KBM-7 (cell line): ENCODE data around the gene LETM1.

Source experiments
- DNase-seq: peaks from one replicate; pipeline ENCODE4 v3.0.0-alpha.2; 2015
- in situ Hi-C: fragments of 300-500 bp; cut with MboI; formaldehyde crosslinking; loops from 2 replicates; pipeline ENCODE4 v1.14.3; 2020; ENCODE audit warnings: low sequenced_read_pairs, low pct_unique_long_range_greater_than_20kb, mixed read lengths

LETM1 gene

DNA sequence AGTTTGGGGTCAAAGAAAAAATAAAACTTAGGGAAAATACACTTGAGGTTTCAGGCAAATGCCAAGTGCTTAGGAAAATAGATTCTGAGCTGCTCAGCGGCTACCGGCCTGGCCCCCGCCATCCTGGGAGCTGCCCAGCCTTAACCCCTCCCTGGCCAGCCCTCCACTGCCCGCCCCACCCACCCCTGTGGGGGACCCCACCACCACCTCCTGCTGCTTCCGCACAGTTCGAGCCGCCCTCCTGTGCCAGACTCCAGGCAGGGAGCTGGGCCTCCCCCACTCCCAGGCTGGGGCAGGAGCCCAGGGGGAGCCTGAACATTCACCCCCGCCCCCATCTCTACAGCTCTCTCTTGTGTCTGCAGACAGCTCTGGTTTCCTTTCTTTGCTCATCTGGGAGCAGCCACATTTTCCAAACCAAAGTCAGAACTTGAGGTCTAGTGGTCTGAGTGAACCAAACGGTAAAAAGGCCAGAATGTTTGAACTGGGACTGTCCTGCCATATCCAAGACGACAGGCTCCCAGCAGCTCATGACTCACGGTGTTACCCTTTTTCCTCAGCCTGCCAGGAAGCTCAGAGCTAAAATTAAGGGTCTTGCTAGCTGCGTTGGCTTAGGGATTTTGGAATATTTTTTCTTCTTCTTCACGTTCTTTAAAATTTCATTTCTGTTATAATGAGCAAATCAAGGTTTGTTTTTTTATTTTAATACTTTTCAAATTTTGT lies 67.5 kb downstream of the LETM1 start:
- in situ Hi-C loops: no loop called here
- DNase-seq: no peak

DNA sequence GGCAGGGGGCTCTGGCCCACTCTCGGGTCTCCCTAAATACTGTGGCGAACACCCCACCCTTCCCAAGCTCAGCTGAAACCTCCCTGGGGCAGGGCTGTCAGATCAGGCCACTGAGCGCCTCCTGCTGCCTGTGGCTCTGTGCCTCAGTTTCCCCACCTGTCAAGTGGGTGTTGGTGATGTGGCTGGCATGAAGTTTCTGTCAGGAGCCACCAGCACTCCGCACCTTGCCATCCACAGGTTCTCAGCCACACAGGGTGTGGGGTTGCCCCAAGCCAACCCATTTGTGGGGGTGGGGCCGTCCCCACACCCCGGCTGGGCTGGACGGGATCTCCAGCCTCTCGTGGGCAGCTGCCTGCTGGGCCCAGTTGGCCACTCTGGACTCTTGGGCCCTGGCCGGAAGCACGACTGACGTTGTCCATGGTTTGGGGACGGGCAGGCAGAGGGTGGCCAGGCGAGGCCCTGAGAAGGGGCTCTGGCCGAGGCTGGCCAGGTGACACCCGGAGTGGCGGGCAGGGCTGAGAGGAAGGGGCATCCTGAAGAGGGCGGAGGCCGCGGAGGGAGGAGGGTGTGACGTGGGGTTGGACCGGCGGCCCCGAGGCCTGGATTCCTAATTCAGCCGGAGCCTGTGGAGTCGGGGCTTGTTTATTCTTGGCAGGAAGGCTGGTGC lies 68.4 kb downstream of the LETM1 start:
- no peak for DNase-seq
- in situ Hi-C loops: no loop called here

DNA sequence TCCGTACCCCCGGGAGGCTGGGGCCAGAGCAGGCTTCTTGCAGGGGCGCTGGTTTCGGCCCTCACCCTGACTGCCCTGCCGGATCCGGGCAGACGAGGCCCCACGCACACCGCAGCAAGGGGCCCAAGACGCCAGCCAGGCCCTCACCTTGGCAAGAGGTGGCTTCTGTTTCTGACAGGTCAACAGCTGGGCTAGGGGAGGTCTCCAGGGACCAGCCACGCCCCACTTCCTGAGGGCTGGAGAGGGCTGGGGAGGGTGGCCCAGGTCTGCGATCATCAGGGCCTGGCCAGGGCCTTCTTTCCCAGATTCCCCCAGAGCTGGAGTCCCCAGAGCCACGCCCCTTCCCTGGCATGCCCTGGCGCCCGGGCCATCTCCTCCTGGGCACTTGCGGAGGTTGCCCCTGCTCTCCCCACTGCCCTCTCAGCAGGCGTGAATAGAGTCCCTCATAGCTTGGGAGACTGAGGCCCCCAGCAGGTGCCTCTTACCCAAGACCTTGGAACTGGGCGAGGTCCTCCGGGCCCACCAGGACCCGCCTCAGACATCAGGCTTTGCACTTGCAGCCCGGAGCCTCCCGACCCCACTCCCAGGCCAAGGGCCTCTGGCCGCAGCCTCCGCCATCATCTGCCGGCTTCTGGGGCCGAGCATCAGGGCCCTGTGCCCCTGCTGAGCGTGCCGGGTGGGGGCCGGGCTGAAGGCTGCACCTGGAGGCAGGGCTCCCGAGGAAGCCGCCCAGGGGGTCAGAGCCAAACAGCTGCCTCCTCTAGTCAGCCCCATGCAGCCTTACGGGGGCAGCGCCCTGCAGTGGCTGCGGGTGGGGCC lies 69.2 kb downstream of the LETM1 start:
- no peak for DNase-seq
- in situ Hi-C loops: no loop called here

DNA sequence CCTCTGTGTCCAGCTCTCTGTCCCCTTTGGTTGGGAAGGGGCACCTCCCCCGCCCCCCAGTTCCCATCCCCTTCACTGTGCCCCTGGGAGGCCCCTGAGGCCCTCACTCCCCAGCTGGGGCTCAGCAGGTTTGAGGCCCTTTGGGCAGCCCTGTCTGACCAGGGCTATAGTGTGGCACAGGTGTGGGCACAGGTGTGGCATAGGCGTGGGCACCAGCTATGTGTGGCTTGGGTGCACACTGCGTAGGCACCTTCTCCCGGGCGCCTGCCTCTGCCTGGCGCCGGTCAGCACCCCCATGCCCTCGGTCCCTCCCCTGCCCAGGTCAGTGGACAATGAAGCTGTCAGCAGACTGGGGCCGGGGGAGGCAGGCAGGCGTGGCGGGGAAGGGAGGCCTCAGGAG lies 70.4 kb downstream of the LETM1 start:
- DNase-seq: no peak

DNA sequence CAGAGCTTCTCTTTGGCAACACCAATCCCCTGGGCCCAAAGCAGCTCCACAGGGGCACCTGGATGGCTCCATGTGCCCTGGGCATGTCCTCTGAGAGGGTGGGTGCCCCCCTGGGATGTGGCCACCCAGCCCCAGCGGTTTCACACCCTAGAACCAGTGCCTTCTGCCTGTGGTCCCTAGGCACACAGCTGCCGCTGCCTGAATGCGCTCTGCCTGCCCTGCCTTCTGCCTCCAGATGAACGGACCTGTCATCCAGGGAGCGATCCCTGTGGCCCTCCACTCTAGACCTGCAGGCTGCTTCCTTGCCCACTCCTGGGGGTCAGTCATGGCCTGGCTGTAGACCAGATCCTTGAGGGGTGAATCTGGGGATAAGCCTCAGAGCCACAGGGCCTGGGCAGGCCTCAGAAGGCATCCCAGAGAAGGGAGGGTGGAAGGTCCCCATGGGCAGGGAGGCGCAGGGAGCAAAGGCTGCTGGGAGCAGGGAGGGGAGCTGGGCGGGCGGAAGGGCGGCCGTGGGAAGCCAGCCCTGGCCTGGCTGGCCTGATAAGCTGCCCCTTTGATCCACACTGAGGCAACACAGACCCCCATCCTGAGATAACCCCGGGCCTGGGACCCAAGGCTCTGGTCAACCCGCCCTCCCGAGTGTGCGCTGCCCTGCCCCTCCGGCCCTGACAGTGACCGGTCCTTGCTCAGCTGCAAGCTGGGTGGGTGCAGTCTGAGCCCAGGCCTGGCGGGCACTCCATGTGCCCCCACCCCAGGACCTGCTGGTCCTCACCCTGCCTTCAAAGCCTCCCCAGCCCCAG lies 71.0 kb downstream of the LETM1 start:
- in situ Hi-C loops: no loop called here
- DNase-seq: no peak

More for the DNA sequence above, 70.4 kb downstream of the LETM1 start:
- in situ Hi-C loops: no loop called here

DNA sequence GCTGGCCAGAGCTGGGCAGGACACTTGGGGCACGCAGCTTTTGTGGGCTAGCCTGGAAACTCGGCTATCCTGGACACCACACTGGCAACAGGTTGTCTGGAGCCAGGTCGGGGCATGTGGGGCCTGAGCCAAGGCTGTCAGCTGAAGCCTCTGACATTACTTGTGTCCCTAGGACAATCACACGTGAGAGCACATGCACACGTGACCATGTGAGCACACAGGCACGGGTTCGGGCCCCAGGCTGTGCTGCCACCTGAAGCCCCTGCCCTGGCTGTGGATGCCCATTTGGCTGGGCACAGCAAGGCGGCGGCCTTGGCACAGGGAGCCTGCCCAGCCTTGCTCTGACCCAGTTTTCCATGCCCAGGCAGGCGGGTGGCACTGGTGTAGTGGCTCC lies 71.6 kb downstream of the LETM1 start:
- no peak for DNase-seq
- in situ Hi-C loops: no loop called here

DNA sequence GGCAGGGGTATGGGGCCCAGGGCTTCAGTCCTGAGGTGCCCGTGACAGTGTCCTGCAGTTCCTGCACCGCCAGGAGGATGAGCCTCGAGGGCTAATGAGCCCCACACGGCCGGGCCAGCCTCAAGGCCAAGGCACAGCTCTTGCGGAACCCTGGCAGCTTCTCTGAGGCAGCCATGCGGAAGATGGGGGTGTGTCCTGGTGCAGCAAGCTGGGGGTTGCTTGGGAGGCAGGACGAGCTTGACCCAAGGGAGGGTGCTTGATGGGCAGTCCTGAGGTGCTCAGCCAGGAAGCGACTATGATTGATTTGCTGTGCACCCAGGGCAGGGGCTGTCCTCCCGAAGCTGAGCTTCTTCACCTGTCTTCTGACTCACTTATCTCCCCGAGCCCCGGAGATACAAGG lies 72.0 kb downstream of the LETM1 start:
- no peak for DNase-seq
- in situ Hi-C loops: no loop called here

DNA sequence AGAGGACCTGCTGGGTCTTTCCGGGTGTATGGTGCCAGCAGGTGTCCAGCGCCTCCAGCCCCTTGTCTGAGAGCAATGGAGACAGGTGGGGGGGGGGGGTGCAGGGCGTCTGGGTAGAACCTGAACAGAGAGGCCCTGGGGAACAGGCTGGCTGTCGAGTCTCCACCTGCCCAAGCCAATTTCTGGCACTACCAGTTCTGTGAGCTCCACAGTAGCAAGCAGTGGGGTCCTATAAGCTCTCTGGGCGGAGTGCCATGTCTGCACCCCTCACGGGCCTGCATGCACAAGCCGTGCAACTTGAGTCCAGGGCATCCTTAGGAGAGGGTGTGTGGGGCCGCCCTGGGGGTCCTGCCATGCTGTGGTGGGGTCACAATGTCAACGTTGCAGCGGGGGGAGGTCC lies 72.9 kb downstream of the LETM1 start:
- no peak for DNase-seq
- in situ Hi-C loops: no loop called here

DNA sequence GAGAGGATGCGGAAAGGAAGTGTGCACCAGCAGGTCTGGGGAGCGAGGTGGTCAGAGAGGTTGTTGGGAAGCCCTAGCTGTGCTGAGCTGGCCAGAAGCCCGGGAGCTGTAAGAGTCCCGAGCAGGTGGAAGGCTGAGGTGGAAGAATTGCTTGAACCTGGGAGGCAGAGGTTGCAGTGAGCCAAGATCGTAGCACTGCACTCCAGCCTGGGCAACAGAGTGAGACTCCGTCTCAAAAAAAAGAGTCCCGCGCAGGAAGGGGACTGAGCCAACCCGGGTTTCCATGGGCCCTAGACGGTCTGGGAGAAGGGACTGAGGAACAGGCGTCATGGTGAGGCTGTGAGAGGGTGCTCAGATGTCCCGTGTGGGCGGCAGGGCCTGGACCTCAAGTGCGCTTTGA lies 75.5 kb downstream of the LETM1 start:
- in situ Hi-C loops: no loop called here
- no peak for DNase-seq

DNA sequence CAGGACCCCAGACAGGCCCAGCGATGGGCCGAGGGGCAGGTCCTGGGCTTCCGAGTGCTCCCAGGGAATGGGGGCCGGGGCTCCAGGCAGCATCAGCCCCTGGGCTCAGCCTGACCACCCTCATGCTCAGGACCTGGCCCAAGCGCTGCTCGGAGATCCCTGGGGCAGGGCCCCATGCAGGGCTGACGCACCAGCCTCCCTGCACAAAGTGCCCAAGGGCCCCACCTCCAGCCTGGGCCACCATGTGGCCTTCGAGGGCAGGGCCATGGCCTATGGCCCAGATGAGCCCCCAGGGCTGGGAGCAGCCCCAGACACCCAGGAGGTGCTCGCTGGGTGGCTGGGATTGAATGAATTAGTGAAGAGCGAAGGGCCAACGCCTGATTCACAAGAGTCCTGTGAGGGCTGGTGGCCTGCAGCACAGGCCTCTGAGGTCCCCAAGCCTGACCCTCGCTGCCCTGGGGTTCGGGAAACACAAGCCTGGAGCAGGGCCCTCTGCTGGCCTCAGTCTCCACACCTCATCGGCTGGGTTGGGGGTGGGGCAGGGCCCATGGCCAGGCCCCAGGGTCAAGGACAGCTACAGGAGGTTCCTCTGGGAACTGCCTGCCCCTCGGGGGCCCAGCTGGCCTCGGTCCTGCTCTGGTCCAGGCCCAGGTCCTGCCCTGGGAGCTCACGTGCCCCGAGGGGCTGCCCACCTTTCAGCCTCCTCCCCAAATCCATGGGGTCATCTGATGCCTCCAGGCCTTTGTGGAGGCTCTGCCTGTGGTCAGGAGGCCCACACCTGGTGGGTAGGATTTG lies 76.2 kb downstream of the LETM1 start:
- no peak for DNase-seq
- in situ Hi-C loops: no loop called here

DNA sequence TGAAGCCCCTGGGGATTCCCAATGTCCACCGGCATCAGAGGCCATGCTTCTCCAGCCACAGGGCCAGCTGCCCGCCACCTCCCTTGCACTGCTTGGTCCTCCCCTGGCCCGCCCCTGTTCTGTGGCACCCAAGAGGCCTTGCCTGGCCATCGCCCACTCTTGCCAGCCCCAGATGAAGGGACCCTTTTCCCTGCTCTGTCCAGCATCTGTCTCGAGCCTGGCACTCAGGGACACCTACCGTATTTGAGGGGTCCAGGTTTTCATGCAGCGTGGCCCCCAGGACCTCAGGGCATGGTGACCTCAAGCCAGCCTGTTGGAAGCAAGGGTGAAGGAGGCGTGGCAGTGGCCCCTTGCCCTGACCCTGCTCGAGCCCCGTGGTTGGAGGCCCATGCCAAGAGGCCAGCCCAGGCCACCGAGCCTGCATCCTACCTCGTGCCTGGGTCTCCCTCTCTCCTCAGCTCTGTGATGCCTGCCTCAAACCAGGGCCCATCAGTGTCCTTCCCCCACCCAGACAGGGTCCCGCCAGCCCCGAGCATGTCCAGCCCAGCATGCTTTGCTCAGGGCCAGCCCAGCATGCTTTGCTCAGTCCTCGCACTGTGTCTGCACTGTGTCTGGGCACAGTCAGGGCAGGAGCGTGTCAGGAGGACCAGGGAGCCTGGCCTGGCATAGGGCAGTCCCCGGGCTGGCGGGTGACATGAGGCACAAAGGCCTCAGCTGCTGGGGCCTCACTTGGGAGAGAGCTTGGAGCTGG lies 77.1 kb downstream of the LETM1 start:
- DNase-seq: no peak
- in situ Hi-C loops: no loop called here

DNA sequence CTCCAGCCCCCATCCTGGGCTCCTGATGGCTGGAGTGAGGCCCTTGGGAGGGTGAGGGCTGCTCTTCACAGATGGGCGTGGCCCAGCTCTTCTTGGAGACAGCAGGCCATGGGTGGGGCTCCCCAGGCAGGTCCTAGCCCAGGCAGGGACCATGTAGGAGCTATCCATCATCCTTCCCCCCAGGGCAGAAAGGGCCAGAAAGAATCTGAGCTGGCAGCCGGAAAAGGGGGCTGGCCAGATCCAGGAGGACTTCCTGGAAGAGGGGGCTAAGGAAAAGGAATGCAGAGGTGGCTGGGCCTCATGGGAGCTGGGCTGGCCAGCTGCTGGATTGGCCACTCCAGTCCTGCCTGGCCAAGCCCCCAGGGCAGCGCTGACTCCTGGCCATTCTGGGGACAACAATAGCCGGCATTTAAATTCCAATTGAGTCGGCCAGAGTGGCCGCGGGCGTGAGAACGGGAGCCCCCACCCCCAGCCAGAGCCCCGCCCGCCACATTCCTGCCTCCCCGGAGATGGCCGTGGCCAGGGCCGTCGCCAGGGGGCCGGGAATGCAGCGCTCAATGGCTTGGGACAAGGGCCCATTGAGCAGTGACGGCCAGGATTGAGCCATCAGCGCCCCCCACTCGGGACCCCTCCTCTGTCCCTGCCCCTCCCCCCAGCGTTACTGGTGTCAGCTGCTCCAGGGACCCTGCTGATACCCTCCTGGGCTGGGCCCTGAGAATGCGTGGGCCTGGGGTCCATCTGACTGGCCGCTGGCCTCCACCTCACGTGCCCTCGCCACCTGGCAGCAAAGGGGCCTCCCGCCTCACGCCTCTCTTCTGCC lies 77.9 kb downstream of the LETM1 start:
- in situ Hi-C loops: no loop called here
- no peak for DNase-seq

DNA sequence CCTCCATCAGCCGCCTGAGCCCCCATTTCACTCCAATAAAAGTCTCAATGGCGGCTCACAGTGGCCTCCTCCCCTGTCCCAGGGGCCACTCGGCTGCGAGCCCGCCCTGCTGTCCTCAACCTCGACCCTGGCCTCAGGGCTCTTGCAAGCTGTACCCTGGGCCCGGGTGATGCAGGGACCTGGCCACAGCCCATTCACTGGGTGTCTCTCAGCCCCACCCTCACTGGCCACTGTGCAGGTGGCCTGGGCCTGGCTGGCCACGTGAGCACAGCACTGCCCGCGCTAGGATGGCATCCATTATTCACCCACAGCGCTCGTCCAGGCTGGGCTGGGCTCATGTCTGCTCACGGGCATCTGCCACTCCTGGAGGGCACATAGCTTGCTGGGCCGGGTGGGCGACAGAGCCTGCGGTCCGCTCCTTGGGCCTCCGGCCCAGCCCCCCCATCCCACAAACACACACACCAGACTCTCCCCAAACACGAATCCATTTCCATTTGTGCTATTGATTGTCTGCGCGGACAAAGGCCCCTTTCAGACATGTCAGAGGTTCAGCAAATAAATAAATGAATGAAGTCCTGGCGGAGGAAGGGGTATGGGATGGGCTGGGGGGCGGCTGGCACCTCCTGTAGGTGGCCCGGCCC lies 79.3 kb downstream of the LETM1 start:
- in situ Hi-C loops: no loop called here
- DNase-seq: no peak

DNA sequence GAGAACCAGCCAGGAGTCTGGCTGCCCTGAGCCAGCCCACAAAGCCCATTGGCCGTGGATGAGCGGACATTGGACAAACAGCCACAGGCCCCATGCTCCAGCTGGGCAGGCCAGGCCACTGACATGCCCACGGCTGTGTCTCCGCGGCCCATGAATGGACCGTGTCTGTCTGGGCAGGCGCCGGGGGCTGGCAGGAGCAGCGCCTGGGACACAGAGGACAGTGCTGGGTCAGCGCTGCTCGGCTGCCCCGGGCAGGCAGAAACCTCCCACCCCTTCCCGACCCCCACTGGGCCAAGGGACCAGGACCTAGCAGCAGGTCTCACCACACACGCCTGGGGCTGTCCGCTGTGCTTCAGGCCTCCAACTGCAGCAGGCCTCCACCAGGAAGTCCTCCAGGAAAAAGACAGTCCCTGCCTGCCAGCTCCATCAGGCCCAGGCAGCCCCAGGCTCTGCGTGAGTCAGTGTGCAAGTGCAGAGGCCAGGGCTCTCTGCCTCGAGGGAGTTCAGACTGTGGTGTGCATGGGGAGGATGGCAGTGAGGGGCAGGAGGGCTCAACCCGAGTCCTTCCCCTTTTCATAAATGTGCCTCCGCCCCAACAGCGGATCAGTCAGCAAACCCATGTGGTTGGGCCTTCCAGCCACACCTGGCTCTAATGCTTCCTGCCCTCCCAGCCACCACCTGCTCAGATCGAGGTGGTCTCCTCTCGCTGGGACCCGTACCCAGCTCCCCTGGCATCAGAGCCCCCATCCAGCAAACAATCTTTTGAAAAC lies 80.0 kb downstream of the LETM1 start:
- in situ Hi-C loops: no loop called here
- DNase-seq: peak; percentile 71

DNA sequence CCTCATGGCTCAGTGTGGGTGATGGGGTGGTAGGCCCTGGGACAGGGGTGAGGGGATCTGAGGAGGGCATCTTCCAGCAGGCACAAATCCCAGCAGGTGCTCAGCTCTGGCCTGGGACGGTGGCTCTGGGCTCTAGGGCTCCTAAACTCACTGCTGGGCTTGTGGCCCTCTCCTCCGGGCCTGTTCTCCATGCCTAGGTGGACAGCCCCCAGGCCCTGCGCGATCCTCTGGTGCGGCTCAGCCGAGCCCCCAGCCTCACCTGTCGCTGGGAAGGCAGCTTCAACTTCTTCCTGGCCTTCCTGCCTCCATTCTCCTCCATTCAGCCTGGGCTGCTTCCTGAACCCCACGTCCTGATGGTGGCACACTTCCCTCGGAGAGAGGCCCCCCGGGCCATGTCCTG lies 82.2 kb downstream of the LETM1 start:
- in situ Hi-C loops: no loop called here

DNA sequence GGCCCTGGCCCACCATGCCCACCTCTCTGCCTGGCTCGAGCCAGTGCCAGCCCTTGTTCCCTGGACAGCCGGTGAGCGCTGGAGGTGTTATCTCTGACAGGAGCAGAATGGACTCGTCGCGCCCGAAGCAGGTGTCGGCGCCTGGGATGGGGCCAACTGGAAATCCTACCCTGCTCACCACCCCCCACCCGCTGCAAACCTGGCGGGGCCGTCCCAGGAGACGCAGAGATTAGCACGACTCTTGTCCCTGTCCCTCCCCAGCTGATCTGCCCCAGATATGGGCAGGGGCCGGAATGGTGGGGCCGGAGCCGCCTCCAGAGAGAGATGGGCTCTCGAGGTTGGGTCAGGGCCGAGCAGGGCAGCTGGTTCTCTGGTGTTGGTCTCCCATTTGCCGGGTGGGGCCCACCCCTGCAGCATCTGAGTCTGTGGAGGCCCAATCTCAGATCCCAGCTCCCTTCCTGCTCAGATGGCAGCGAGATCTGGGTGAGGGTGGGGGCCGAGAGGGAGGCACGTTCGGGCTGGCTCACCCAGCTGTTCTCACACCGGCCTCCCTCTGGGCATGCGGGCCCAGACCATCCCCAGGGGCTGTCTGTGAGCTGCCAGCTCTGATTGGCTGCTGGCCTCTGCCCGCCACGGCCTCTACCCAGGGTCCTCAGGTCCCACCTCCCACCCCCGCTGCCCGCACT lies 83.0 kb downstream of the LETM1 start:
- no peak for DNase-seq

More for the DNA sequence above, 82.2 kb downstream of the LETM1 start:
- DNase-seq: no peak

More for the DNA sequence above, 83.0 kb downstream of the LETM1 start:
- in situ Hi-C loops: no loop called here
